DMS114 treated with DMSO at 0.1 percent for 48 hours (cell line): ENCODE measurements around the gene FCN1.

ENCODE experiments used
- DNase-seq: peaks from one replicate; lab custom pipeline; 2025; ENCODE audit not compliant: unreplicated experiment; lab: John Stamatoyannopoulos, UW

FCN1 gene

DNA sequence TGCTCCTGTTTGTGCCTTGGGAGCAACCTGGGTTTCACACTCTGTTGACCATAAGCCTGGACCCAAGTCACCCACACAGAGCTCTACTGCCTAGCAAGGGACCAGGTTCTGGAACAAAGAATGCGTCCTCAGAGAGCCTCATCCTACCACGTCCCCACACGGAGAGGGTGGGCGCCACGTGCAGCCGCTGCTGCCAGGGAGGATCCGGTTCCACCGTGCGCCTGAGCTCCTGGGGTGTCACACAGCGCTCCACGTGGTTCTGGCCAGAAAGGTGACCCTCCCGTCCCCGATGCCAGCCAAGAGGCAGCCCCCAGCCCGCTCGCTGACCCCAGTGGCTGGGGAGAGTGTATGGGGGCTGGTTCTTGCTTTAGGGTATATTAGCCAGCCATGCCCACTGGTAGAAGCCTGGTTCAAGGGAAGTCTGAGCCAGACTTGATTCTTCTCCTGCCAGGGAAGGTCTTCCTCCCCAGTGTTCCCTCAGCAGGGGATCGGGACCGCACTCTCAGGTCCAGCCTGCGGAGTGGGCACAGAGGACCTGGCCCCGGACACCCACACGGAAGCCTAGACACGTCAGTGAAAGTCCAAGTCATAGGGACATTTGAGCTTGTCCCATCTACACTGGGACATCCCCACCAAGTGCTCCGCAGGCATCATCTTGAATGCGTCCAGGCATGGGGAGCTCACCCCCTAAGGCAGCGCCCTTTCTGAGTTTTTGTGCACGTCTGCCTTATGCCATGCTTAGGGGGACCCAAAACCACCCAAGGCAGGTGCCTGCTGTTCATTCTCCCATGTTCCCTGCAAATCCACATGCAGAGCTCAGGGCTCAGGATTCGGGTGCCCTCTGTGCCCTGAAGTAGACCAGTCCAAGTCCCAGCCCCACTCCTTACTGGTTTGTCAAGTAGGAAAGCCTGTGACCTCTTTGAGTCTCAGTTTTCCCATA is 2.4 kb downstream of the FCN1 start:
- no peak for DNase-seq

DNA sequence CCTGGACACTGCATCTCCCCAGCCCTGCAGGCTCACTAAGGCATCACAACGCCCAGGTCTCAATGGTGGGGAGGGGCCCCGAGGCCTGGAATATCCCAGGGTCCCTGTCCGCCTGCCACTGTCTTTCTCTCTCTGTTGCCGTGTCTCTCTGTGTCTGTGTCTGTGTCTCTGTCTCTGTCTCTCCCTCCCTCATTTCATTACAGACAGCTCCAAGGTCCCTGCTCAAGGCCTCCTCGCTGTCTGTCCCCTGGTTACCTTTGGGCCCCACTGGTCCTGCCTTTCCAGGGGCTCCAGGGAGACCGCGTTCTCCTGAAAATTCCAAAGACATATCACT is 3.2 kb downstream of the FCN1 start:
- DNase-seq: no peak

DNA sequence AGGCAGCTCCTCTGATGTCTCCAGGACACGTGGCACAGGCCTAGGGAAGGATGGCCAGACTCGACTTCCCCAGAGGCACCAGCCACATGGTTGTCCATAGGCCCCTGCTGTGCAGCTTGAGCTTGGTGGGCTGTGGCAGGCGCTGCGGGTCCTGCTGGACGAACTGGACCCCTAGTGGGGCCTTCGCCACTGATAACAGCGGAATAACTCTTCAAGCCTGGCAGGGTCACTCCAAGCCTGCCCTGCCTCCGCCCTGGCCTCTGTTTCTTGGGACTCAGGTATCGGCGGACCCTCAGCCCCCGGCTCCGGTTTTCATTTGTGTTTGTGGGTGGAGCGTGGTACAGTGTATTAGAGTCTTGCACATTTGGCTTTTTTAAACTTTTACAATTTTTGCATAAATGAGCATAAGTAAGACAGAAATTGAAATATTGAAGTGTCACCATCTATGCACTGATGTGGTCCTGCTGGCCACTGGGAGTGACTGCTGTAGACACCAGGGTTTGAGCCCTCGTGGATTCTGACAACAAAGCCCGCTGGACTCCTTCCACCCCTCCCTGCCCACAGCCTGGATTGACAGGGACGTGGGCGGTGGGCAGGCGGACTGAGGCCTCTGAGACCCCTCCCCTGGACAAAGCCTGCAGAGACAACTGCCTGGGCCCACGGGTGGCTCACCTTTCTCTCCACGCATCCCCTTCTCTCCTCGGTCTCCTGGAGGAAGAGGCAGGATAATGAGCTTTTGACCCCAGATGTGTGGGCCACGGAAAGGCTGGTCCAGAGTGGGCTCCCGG is 3.8 kb downstream of the FCN1 start:
- no peak for DNase-seq

DNA sequence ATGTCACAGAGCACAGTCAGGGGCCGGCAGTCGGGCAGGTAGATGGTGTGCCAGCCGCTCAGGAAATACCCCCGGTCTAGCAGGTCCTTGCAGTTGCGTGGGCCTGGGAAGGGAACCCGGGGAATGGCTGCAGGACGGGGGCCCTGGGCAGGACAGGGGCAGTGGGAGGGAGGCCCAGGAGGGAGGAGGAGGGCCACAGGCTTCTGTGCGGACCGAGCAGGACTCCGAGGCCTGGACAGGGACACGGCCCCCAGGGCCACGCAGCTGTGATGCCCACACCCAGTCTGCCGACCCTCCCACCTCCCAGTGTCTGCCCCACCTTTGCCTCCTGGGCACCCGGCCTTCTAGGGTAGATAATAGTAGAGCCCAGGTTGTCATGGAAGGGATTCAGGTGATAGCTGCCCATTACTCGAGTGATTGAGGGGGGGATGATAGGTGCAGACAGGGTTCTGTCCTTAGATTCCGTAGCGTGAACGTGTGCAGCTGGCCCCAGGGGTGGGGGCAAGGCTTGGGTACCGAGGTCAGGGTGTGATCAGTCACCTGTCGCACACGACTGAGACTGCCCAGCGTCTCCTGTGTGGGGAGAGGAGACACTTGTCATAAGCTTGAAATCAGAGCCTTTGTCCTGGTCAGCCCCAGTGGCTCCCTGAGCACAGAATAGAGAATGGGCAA is 4.5 kb downstream of the FCN1 start:
- DNase-seq: no peak

DNA sequence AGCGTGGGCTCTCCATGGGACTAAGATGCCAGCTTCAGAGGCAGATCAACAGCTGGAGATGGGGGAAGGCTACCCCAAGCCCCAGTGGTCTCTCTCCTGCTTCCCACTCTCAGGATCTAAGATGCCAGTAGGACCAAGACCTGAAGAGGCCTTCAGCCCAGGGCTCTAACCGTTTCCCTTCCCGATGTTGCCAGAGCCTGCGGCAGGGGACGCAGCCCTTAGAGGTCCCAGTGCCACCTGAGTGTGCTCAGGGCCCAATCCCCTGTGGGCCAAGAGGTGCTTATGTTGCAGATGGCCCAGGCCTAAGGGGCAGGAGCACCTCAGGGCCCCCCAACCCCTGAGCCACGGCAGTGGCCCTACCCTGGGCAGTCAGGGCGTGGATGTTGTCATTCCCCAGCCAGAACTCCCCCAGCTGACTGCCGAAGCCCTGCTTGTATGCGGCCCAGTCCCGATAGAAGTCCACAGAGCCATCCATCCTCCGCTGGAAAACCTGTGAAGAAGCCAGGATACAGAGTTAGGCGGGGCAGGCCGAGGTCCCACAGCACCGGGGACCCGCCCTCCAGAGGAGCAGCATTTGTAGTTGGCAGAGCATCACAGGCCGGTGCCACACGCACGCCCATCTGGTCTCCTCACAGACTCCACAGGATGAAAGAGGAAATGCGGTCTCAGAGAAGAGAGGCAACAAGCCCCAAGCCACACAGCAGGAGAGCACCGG is 5.4 kb downstream of the FCN1 start:
- no peak for DNase-seq

DNA sequence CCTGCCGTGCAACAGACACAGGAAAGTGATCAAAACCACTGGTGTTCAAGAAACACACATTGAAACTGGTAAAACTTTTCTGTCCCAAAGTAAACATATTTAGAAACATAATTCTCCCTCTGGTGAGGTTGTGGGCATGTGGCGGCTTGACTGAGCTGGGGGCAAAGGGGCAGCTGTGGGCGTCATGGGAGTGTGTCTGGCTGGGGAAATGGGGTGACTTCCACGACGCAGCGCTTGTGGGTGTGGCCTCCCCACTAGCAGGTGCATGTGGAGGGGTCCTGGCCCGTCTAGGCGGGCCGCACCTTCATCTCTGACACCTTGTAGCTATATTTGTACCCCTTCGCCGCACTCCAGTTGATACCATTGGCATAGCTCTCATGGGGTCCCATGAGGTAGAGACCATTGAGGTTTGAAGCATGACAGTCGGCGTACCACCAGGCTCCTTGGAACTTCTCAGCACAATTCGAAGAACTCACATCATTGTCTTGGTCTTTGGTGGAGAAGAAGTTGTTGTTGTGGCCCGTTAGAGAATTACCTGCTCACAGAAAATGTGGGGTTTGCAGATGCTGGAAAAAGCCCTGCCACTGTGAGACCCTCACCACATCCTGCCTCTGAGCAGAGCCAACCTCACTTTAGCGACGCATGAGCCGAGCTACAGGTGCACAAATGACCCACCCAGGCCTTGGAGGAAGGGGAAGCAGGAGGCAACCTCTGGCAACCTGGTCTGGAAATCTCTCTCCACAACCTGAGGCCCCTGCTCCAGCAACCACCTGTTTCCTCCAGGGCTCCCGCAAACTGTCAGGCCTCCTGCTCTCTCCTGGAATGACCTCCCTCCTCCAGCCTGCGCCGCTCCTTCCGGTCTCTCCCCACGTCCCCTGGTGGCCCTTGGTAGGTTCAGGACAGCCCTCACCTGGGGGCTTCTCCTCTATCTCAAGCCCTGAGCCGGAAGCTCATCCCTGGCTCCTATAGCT is 7.9 kb downstream of the FCN1 start:
- DNase-seq: no peak

DNA sequence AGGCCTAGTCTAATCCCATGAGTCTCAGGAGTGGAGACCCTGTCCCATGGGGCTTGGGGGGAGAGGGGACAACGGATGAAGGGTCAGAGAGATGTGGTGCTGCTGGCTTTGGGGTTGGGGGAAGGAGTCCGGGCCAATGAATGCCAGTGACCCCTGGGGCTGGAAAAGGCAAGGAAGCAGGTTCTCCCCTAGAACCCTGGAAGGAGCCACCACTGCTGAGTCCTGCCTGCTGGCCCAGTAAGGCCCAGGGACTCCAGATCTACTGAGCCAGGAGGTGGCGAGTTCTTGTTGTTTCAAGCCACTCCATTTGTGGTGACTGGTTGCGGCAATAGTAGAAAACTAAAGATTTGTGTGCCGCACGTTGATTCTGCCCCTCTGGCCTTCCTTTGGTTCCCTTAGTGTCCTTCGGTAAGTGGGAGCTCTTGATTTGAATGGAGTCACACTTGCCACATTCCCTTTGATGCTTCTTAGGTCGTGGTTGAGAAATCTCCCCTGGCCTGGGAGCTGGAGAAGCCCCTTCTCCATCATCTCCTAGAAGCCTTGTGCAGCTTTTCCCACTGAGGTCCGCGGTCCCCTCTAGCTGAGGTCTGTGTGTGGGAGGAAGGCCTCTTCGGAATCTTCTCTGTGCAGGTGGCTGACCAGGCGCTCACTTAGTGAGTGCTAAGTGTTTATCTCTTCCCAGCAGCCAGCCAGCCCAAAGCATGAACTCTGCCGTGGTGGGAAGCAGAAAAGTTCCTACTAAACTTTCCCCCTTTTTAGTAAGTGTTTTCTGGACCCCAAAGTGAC is 9.0 kb downstream of the FCN1 start:
- DNase-seq: no peak

DNA sequence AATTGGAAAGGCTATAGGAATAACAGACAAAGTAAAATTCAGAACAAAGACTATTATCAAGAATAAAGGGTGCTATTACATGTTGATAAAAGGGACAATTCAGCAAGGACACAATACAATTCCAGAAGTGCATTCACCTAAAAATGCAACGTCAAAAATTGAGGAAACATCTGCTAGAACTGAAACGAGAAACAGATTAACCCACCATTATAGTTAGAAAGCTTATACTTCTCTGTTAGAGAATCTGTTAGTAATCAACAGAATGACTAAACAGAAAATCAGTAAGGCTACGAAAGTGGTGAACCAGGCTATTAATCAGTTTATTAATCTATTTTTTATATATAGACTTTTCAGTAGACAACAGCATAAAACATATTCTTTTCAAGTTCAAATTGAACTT is 14.8 kb downstream of the FCN1 start:
- DNase-seq: no peak

DNA sequence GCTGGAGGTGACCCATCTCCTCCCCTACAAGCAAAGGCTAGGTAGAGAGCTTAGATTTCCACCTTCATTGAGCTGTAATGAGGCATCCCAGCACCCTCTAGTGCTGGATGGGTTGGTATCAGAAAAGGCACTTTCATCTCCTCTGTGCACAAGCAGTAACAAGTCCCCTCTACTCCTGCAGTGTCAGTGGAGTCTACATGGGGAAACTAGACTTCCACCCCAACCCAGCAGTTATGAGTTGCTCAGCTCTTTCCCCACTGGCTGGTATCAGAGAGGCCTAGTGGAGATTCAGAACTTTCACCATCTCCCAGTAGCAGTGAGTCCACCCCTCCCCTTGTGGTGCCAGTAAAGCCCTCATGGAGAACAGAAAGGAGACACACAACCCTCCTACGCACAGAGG is 17.9 kb downstream of the FCN1 start:
- DNase-seq: no peak

DNA sequence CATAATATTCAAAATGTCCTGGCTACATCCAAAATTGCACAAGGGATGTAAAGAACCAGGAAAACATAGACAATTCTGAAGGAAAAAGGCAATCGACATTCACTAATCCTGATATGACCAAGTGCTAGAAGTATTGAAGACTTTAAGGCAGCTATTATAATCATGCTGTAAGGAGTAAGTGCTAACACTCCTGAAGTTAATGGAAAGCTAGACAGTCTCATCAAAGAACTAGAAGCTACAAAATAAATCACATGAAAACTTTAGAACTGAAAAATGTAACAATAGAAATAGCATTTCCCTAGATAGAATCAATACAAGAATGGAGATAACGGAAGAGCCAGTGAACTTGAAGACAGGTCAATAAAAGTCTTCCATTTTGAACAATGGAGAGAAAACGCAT is 18.5 kb downstream of the FCN1 start:
- no peak for DNase-seq

DNA sequence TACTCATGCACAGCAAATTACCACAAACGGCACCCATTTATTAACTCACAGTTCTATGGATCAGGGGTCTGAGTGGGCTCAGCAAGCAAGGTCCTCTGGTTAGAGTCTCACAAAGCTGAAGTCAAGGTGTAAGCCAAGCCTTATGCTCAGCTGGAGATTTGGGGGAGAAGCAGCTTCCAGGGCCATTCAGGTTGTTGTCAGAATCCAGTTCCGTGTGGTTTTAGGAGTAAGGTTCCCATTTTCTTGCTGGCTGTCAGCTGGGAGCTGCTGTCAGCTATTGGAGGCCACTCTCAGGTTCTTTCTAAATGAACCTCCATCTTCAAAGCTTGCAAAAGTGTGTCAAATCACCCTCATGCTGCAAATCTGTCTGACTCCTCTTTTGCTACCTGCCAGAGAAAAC is 19.4 kb downstream of the FCN1 start:
- no peak for DNase-seq

DNA sequence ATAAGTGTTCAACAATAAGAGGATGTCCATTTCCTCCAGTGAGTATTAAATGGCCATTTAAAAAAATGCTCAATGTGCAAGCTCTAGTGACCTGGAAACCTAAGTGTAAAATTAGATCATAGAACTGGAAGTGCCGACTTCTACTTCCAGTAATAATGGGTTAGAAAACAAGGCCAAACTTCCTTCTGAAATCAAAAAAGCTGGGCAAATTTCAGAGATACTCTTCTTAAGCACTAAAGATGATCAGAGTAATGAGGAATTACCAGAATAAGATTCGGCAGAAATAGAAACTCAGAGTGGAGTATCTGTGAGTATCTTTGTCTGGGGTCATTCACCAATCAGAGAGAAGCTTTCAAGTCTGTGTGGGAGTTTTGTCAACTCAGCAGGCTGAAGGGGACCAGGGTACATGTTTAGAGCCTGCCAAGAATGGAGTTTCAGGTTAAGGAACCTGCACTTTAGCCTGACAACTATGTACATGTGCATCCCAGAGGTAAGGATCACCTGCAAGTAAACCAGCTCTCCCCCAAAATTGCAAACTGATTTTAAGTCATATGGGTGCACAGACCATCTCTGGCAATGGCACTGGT is 20.0 kb downstream of the FCN1 start:
- no peak for DNase-seq

DNA sequence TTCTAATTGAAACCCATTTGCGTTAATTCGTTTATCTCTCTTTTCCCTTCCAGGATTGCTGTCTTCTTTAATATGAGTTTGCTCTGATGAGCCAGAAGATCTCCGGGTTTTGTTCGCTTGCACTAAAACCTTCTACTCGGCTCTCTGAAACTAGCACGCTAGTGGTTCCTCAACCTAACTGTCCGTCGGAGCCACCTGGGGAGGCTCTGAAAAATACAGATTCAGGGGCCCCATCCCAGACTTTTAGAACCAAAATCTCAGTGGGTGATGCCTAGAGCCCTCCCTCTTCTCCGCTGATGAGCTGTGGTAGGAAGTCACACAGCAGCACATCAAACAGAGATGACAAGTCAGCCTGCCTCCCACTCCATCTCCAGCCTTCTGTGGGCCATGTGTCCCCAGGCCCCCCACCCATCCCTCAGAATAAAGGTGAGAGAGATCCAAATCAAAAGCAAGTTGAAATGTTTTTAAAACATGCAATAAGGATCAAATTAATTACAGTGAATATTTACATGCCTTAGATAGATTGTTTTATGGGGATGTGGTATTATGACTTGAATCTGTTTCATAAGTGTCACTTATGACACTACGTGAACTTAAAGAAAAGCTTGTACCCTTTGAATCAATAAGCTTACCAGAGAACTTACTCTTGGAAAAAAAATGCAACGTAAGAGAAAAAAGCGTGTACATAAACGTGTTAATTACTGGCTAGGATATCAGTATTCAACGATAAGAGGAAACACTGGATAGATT is 20.7 kb downstream of the FCN1 start:
- no peak for DNase-seq

DNA sequence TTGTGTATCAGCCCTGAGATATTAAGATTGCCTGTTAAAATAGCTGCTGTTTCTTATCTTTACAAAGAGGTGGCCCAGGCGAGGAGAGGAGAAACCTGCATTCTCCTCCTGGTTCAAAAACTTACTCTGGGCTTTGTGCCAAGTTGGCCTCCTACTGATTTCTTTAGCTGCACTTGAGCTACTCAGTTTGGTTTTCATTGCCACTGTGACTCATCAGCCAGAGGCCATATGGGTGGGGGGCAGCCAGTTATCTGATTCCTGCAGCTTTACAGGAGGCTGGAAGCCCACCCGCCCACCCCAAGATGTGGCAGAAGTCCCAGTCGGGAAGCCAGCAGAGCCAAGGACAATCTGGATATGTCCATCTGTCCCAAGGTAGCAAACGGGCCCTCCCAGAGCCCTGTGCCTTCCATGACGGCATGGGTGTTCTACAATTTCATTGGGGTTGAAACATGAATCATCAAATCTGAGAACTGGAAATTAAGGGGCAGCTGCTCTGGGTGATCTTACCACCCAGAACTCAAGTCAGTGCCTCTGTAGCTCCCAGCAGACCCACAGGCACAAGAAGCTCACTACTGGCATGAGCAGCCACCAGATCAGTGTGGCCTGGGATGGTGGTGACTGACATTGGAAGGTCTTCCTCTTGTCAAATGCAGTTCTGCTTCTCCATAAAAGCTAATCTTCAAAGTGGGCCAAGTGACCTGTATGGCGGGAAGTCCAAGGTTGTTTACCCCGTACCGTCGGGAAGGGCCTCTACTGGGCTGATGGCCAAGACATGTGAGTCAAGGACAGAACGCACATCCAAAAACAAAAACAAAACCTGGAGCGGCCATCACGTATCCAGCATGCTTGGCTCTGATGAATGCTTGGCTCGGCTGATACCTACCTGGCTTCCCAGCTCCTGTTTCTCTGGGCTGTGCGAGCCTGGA is 21.5 kb downstream of the FCN1 start:
- no peak for DNase-seq

DNA sequence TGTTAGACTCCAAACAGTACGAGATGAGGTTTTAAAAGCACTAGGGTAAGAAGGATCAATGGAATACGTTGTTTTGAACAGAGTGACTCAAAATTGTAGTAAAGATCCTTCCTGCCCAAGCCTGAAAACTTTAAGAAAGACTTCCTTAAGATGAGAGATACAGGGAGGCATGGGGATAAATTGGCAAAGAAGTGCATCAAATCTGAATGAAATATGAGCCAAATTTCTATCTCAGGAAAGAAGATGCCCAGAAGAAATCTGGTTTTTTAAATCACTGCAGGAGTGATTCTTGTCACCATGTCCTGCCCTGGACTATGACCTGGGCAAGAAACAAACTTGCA is 22.2 kb downstream of the FCN1 start:
- no peak for DNase-seq

DNA sequence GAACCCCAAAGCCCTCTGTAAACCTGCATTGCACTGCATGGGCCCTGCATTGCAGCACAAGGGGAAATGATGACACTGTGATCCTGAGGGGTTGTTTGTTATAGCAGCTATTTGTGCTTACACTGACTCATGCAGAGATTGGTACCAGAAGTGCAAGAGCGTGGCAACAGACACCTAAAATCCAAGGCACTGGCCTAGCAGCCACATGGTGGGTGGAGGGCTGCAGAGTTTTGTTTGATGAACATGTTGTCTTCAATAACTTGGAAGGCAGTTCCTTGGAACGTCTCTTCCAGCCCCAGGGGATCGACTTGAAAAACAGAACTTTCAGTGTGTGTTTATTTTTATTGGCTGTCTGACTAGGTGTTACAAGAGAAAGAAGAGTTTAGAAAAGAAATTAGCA is 22.6 kb downstream of the FCN1 start:
- no peak for DNase-seq

DNA sequence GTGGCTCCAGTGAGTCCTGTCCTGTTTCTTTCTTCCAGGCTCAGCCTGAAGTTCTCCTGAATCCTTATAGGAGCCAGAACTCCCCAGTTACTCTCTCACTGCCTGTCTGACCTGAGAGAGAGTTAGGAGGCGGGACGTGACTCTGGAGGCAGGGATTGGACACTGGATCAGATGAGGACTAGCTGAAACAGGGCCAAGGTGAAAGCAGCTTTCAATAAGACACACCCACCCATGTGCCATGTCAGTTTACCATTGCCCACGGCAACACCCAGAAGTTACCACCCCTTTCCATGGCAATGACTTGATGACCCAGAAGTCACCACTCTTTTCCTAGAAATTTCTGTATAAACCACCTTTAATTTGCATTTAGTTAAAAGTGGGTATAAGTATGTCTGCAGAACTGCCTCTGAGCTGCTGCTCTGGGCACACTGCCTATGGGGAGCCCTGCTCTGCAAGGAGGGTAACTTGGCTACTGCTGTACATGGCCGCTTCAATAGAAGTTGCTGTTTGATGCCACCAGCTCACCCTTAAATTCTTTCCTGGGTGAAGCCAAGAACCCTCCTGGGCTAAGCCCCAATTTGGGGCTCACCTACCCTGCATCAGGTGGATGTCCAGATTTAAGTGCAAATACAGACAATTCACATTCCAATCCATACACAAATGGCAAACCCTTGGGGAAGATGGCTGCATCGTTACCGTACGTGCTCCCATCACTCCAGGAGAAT is 23.4 kb downstream of the FCN1 start:
- DNase-seq: no peak
